GM04503 (cell line): ENCODE measurements around the gene COL9A3.

Experiments used
- DNase-seq: peaks from one replicate; pipeline ENCODE4 v3.0.0-alpha.2; 2012; ENCODE audit warnings: low read depth

The COL9A3 gene

DNA sequence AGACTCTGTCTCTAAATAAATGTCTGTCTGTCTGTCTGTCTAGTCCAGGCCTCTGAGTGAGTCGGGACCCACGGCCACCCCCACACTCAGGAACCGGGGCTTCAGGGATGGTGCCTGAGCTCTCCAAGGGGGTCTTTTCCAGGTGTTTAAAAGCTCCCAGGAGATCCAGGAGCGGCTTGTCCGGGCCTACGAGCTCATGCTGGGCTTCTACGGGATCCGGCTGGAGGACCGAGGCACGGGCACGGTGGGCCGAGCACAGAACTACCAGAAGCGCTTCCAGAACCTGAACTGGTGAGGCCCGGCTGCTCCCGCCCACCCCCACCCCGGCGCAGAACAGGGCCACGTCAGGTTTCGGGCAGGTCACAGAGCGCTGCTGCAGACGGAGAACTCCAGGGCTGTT lies 5.5 kb upstream of the COL9A3 start:
- DNase-seq, result no peak

GRCh38 chr20:62811720-62812119 lies 5.1 kb upstream of the COL9A3 start:
- DNase-seq, result no peak

DNA sequence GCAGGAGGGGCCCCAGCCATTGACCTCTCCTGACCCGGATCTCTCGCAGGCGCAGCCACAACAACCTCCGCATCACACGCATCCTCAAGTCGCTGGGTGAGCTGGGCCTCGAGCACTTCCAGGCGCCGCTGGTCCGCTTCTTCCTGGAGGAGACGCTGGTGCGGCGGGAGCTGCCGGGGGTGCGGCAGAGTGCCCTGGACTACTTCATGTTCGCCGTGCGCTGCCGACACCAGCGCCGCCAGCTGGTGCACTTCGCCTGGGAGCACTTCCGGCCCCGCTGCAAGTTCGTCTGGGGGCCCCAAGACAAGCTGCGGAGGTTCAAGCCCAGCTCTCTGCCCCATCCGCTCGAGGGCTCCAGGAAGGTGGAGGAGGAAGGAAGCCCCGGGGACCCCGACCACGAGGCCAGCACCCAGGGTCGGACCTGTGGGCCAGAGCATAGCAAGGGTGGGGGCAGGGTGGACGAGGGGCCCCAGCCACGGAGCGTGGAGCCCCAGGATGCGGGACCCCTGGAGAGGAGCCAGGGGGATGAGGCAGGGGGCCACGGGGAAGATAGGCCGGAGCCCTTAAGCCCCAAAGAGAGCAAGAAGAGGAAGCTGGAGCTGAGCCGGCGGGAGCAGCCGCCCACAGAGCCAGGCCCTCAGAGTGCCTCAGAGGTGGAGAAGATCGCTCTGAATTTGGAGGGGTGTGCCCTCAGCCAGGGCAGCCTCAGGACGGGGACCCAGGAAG lies 4.5 kb upstream of the COL9A3 start:
- no peak for DNase-seq

GRCh38 chr20:62812907-62813200 lies 4.0 kb upstream of the COL9A3 start:
- no peak for DNase-seq

GRCh38 chr20:62813588-62813987 lies 3.3 kb upstream of the COL9A3 start:
- DNase-seq, result no peak

- no peak for DNase-seq
These were observed 2.7 kb upstream of the COL9A3 start for GRCh38 chr20:62814060-62814708.

DNA sequence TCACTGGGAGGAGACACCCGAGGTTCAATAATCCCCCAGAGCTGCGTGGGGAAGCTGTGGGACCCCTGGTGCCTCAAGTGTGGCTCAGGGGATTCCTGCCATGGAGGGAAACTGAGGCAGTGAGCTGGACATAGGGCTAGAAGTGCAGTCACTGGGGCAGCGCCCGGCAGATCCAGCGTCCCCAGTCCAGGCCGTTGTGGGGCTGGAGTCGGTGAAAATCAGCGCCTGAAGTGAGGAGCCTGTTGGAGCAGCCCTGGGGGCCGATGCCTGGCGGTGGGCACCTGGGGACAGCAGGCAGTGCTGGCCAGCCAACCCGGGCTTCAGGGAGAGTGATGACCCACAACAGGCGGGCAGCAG lies 2.2 kb upstream of the COL9A3 start:
- no peak for DNase-seq

DNA sequence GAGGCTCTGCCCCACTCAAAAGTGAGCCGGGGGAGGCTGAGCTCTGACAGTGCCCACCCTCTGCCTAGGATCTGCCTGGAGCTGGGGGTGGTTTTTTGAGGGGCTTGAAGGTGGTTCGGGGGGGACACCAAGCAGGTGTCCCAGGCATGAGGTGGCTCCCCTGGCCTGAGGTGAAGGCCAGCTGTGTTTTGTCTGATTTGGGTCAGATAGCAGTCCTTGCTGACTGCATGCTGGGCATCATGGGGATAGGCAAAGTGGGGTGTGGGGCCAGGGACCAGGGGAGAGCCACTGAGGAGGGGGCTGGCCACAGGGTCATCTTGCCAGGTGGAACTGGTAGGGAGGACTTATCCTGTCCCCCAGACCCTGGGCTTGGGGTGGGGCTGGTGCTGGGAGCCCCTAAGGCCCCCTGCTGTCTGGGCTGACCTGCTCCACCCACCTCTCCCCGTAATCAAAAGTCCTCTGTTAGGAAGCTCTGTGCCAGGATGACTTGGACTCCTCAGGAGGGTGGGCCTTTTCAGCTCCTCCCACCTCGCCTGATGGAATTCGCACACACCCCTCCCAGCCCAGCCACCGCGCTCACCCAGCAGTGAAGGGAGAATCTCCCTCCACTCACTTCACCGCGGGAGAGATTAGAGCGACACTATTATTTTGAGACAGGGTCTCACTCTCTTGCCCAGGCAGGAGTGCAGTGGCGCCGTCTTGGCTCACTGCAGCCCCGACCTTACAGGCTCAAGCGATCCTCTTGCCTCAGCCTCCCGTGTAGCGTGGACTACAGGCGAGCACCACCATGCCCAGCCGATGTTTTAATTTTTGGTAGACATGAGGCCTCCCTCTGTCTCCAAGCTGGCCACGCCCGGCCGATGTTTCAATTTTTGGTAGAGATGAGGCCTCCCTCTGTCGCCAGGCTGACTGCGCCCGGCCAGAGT lies 1.5 kb upstream of the COL9A3 start:
- DNase-seq, result no peak

DNA sequence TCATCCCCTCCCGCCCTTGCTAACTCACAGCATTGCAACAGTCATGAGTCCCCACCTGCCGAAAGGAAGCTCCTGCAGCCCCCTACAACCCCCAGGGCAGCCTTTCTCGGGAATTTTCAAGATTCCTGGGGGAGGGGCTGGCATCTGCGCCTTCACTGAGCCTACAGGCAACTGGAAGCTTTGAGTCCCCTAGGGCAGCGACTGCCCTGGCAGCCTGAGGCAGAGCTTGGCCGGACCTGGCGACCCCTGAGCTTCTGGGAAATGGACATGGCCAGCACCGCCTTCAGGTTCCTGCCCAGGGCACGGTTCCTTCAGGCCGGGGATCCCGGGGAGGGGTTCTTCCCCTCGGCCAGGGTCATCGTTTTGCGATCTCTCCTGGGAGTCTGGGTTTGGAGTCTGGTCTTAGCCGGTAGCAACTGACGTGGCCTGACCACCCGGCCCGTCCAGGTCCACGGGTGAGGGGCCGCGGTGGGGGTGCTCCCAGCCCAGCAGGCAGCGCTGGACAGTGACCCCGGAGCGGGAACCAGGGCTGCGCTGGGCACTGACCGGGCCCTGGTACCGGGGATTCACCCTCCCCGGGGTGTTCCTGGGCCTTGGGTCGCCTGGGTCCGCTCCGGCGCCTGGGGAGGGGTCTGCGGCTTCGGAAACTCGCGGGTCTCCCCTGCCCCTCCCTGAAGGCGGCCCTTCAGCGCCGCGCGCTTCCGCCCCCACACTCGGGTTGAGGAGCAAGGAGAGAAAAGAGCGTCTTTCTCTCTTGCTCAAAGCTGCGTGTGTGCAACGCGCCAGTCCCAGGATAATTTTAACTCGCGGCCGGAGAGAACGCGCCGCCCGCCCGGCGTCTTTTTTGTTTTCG lies 593 bp upstream of the COL9A3 start:
- no peak for DNase-seq

DNA sequence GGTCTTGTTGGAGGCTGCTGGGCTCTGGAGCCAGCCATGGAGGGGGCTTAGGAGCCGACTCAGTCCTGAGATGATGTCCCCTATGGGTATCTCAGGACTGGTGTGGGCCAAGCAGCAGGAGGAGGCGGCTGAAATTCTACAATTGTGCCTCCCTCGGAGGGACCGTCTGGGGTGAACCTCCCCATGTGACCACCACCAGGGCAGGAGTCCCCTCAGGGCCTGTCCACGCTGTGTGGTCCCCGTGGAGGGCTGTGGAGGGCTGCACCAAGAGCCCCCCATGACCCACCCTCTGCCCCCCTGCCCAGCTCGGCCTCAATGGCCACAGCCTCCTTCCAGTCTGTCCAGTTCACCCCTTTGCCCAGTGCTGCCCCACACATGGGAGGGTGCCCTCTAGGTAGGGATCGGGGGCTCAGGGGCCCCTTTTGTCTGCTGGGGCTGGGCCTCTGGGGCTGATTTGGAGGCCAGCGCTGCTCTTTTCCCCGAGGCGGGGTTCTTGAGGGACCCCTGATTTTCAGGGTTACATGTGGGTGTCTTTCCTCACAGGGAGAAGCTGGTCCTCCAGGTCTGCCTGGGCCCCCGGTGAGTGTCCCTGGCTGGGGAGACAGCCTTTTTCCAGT lies 1.2 kb downstream of the COL9A3 start:
- DNase-seq, result no peak

DNA sequence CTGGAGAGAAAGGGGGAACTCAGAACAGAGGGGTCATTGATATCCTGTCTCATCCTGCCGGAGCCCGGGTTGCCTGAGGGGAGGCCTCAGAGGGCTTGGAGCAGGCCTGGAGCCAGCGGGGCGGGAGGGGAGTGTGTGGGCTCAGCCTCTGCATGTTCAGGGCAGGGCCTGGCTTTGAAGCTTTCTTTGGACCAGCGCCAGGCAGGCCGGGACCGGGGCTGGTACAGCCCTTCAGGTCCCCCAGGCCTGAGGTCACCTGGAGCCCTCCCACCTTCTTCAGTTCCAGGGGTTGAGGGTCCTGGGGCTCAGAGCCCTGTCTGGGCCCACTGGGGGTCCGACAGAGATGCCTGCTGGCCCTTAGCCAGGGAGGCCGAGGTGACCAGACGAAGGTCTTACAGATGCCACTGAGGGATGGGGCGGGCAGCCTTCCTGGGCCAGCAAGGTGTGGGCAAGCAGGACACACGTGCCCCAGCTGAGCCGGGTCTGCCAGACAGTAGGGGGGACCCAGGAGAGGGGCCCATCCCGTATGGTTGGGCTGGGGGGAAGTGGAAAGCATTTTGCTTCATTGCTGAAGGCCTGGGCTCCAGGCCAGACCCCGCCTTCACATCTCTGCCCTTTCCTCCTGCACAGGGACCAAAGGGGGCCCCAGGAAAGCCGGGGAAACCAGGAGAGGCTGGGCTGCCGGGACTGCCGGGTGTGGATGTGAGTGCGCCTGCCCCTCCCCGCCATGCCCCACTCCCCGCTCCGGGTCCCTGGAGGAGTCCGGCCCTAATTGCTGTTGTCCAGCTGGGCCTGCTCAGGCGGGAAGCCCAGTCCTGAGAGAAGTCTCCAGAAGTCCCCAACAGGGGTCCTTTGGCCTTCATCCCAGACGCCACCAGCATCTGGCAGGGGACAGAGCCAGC lies 2.0 kb downstream of the COL9A3 start:
- DNase-seq, result no peak

DNA sequence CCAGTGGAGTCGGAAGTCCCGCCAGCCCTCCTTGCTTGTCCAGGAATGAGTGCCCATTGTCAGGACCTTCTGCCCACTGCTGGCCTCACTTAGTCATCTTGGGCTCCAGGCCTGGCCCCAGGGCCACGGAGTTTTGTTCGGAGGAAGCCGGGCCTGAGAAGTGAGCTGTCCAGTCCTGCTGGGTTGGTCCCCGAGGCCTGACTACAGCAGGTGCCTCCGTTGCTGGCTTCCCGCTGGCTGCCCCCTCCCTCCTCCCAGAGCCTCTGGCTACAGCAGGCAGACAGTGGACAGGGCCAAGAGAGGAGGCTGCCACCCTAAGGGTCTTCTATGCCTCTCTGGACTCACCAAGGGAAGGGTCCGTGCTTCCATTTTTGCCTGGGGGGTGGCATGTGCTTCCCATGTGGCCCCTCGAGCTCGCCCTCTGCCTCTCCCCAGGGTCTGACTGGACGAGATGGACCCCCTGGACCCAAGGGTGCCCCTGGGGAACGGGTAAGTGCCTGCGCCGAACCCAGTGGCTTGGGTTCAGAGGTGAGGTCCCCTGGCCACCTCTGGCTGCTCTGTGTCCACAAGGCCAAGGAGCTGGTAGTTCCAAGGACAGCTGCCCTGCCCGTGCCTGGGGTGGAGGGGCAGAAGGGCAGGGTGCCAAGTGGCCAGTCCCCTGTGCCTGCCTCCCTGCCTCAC lies 2.8 kb downstream of the COL9A3 start:
- DNase-seq, result no peak

DNA sequence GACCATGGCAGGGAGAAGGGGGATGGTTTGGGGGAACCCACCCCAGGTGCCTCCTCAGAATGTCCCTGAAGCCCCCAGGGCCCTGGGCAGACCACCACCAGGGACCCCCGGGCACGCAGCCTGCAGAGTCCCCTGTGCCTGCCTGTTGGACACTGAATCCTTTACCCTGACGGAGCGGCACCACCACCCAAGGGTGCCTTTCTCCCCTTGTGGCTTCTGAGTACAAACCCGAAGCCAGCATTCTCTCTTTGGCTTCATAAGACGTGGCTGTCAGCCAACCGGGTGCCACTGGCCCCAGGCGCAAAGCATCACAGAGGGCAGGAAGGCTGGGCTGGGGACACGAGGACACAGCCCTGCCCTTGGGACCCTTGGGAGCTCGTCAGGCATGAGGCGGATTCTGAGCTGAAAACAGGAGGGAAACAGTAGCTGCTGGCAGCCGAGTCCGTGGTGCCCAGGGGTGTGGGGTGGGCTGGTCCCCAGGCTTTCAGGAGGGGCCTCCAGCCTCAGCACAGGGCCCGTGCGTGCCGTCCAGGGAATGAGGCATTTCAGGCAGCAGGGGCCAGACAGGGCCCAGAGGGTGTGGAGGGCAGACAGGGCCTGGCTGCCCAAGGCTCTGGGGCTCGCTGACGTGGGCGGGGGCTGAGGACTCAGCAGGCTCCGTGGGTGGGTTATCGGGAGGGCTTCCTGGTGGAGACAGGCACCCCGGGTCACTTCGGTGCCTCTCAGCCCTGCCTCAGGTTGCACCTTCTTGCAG lies 3.5 kb downstream of the COL9A3 start:
- DNase-seq, result no peak

- no peak for DNase-seq
These were observed 4.3 kb downstream of the COL9A3 start for GRCh38 chr20:62820962-62821725.

DNA sequence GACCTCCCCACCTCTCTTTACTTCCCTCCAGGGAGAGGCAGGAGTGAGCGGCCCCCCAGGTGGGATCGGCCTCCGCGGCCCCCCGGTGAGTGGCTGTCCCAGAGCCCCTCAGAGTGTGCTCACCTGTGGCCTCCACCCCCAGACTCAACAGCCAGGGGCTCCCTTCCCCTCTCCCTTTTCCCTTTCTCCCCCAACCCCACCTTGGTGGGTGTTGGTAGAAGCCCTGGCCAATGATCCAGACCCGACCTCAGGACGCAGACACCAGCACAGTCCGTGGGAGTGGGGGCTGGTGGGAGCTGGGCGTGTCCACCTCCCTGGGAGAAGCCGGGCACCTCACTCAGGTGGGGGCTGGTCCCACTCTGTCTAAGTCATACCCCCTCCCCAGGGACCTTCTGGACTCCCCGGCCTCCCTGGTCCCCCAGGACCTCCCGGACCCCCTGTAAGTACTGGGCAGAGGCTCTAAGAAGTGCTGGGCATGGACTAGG lies 4.9 kb downstream of the COL9A3 start:
- DNase-seq, result no peak

DNA sequence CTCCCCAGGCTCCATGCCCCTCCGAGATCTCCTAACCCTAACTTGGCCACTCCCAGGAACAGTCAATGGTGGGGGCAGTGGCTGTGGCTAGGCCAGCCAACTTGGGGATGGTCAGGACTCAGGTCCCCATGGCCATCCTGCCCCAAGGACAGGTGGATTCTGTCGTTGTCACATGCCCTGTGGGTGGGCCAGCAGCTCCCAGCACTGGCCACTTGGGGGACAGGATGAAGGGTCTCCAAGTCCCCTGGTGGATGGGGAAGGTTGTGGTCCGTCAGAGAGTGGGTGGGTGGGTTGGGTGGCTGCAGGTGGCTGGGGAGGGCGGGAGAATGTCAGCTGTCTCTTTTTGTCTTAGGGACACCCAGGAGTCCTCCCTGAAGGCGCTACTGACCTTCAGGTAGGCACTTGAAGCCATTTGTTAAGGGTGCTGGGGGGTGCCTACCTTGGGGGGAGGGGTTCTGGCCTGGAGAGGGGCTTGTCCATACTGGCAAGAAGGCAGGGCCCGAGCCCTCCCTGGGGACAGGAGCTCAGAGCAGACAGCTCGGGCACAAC lies 5.5 kb downstream of the COL9A3 start:
- no peak for DNase-seq

DNA sequence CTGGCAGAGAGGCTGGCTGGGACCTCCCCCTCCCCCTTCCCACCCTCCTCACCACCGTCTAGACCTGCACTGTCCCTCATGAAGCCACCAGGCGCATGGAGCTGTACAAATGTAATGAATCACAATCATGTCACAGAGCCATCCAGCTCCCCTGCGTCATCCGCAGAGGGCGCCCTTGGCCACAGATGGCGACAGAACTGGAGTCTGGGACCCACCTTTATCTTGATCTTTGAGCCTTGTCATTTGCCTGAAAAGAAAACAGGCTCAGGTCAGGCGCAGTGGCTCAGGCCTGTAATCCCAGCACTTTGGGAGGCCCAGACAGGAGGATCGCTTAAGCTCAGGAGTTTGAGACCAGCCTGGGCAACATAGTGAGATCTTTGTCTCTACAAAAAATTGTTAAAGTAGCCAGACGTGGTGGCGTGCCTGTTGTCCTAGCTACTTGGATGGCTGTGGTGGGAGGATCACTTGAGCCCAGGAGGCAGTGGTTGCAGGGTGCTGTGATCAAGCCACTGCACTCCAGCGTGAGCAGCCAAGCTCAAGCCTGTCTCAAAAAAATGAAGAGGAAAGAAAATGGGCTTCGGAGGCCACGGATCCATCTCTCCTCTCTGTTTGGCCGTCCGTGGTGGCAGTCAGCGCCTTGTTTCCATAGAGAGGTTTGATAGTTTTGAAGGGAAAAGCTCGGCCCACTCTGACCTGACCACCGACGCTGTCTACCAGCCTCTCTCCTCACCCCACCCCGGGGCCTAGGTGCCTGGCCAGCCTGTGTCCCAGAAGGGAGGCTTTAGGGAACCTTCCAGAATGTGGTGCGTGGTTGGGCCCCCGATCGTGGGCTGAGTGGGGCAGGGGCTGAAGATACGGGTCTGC lies 6.2 kb downstream of the COL9A3 start:
- no peak for DNase-seq
